ENCODE data around the gene CRYBA2. TPM values are rescaled to one million over a fixed set of nuclear protein-coding genes. Genes with fewer than 3 reads are reported as not detected.

The CRYBA2 gene
- total and polyA plus RNA-seq, 2 experiments from 2014 or later: not detected

DNA sequence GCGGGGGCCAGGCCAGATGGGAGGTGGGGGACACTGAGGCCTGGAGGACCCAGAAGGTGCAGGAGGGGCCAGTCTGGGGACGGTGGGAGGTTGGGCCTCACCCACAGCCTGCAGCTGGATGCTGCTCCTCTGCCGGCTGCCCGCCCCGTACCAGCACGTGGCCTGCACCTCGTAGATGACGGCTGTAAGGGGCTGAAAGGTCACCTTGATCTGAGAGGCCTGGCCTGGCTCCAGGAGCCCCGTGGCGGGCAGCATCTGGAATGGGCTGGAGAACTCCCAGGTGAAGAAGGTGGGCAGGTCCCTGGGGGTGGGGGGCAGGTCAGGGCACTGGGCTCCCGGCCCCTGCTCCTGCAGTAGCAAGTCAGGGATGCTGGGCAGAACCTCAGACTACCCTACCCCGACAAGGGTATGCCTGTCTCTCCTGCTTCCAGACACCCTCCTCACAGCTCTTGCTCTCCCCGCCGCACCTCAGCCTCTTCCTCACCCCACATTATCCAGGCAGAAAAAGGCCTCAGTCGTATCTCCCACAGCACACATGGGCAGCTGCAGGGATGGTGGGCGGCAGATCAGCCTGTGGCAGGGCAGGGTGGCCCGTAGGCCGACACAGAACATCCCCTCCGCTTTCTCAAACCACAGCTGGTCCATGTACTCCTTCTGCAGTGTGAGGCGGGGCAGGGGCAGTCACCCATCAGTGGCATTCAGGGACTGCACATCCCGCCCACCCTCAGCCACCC is 38.0 kb upstream of the CRYBA2 start:
- Histone ChIP-seq H3K27ac (ENCODE audit: low read depth) (no peak overlapping the region), H3K4me2 (no peak overlapping the region), H3F3A (replicated peaks; ENCODE audit: low read depth) (no peaks in the 10 kb centered on the region), H3K4me3 (no peak overlapping the region), H3K9me2 (ENCODE audit: insufficient read depth) (no peaks in the 10 kb centered on the region), H4K20me1 (replicated peaks; ENCODE audit: insufficient read depth) (no peaks in the 10 kb centered on the region), H3K36me3 (ENCODE audit: insufficient read depth) (no peaks in the 10 kb centered on the region), H3K79me2 (replicated peaks; ENCODE audit: insufficient read depth) (no peaks in the 10 kb centered on the region), H3K4me1 (ENCODE audit: insufficient read depth) (no peaks in the 10 kb centered on the region), H3K27me3 (ENCODE audit: insufficient read depth) (no peaks in the 10 kb centered on the region), H2AFZ (no peak overlapping the region)
- DNase-seq (ENCODE audit: low spot score): no peak
- no peak overlapping the region for H3K4me3 Mint-ChIP-seq
- H3K36me3 Mint-ChIP-seq (ENCODE audit: low read depth): no peaks in the 10 kb centered on the region
- H3K27ac Mint-ChIP-seq: no peak overlapping the region
- TF ChIP-seq POLR2AphosphoS5 (IDR thresholded peaks at IDR 0.05; ENCODE audit: low read depth) (no peak), ZNF462 (CRISPR knock-in tag; IDR thresholded peaks at IDR 0.05) (no peak), EZH2phosphoT487 (IDR thresholded peaks at IDR 0.05; ENCODE audit: unreplicated experiment) (no peak)
- no peak for ATAC-seq
- H3K4me1 Mint-ChIP-seq: peaks cover 3% of the 10 kb centered on the region; the same call in 2 of the 3 replicates
- no peaks in the 10 kb centered on the region; the same call in 2 of the 3 replicates for H3K9me3 Mint-ChIP-seq
- peaks cover 14% of the 10 kb centered on the region for H3K27me3 Mint-ChIP-seq (ENCODE audit: insufficient read depth, low read depth, poor library complexity)

- Histone ChIP-seq H4K20me1 (replicated peaks; ENCODE audit: insufficient read depth) (no peaks in the 10 kb centered on the region), H3K36me3 (ENCODE audit: insufficient read depth) (no peaks in the 10 kb centered on the region), H3K27me3 (ENCODE audit: insufficient read depth) (no peaks in the 10 kb centered on the region), H3K4me3 (no peak overlapping the region), H3K4me2 (no peak overlapping the region), H3K27ac (ENCODE audit: low read depth) (no peak overlapping the region), H3F3A (replicated peaks; ENCODE audit: low read depth) (no peaks in the 10 kb centered on the region), H2AFZ (no peak overlapping the region), H3K4me1 (ENCODE audit: insufficient read depth) (no peaks in the 10 kb centered on the region), H3K9me2 (ENCODE audit: insufficient read depth) (no peaks in the 10 kb centered on the region), H3K79me2 (replicated peaks; ENCODE audit: insufficient read depth) (no peaks in the 10 kb centered on the region)
- Mint-ChIP-seq H3K4me1 (peaks cover 3% of the 10 kb centered on the region; the same call in 2 of the 3 replicates), H3K27me3 (ENCODE audit: insufficient read depth, low read depth, poor library complexity) (peaks cover 14% of the 10 kb centered on the region), H3K9me3 (no peaks in the 10 kb centered on the region; the same call in 2 of the 3 replicates), H3K4me3 (no peak overlapping the region), H3K27ac (no peak overlapping the region), H3K36me3 (ENCODE audit: low read depth) (no peaks in the 10 kb centered on the region)
- ATAC-seq: peak; percentile 7; the same call in 2 of the 3 replicates
- no peak for DNase-seq (ENCODE audit: low spot score)
- TF ChIP-seq EZH2phosphoT487 (IDR thresholded peaks at IDR 0.05; ENCODE audit: unreplicated experiment): no peak
- TF ChIP-seq EZH2 (IDR thresholded peaks at IDR 0.05; ENCODE audit: low read depth, unreplicated experiment): no peak
- TF ChIP-seq, protein P1, sequence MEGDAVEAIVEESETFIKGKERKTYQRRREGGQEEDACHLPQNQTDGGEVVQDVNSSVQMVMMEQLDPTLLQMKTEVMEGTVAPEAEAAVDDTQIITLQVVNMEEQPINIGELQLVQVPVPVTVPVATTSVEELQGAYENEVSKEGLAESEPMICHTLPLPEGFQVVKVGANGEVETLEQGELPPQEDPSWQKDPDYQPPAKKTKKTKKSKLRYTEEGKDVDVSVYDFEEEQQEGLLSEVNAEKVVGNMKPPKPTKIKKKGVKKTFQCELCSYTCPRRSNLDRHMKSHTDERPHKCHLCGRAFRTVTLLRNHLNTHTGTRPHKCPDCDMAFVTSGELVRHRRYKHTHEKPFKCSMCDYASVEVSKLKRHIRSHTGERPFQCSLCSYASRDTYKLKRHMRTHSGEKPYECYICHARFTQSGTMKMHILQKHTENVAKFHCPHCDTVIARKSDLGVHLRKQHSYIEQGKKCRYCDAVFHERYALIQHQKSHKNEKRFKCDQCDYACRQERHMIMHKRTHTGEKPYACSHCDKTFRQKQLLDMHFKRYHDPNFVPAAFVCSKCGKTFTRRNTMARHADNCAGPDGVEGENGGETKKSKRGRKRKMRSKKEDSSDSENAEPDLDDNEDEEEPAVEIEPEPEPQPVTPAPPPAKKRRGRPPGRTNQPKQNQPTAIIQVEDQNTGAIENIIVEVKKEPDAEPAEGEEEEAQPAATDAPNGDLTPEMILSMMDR (conservative IDR thresholded peaks at IDR 0.05; ENCODE audit: low read depth in 2 of 2): no peak
- no peak for TF ChIP-seq NANOG (IDR thresholded peaks at IDR 0.05; ENCODE audit: borderline replicate concordance)
- no peak for TF ChIP-seq REST (IDR thresholded peaks at IDR 0.05; ENCODE audit: unreplicated experiment)
- no peak for TF ChIP-seq ZNF114 (CRISPR knock-in tag; IDR thresholded peaks at IDR 0.05)
These were observed 37.1 kb upstream of the CRYBA2 start for GRCh38 chr2:219030177-219030940.
